H7 (cell line): Measurements from ENCODE around the gene MZT2A. TPM values are rescaled to one million over a fixed set of nuclear protein-coding genes. Genes with fewer than 3 reads are reported as not detected.
"Not testable (repeated sequence)": the region's sequence is repeated elsewhere in the genome, so short reads cannot be mapped to it uniquely, and the experiment has no call there.

Experiments used
- DNase-seq: peaks from one replicate; pipeline ENCODE4 v3.0.0; 2012
- H3K27me3 ChIP-seq: 2 replicates; pipeline ENCODE4 v1.6.0; 2011; ENCODE audit warnings: mild to moderate bottlenecking, low read length; ENCODE audit not compliant: control insufficient read depth, insufficient read depth
- H3K36me3 ChIP-seq: replicated peaks from 2 replicates; pipeline ENCODE4 v1.5.1; 2011; ENCODE audit warnings: low read length; ENCODE audit not compliant: control insufficient read depth, insufficient read depth
- H3K4me3 ChIP-seq: 2 replicates; pipeline ENCODE4 v1.5.1; 2011; ENCODE audit warnings: low read depth, mild to moderate bottlenecking, control low read depth, low read length, moderate library complexity; ENCODE audit not compliant: insufficient read depth
- total RNA-seq: library from RNA; depleted of rRNA; stranded (reverse); fragments of >200 nt; shearing (Covaris generic); gene quantifications from 2 replicates; pipeline ENCODE4 v1.2.3, GENCODE V29; 2014

MZT2A gene
- total RNA-seq, 1 experiment from 2014 or later, result 156 TPM

DNA sequence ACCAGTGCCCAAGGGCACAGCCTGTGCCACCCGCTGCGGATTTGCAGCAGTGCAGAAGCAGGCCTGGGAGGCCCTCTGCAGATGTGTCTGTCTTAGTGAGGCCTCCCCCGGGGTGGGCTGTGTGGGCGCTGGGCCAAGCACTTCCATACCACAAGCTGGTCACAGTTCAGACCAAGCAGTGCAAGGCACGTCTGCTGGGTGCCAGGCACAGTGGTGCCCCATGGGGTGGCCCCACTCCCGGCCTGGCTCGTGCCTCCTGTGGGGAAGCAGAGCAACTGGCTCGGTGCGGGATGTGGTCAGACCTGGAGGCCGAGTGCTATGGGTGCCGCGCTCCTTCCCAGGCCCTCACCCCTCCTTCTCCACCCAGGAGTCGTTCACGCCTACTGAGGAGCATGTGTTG, 23.0 kb upstream of the MZT2A start:
- not testable (repeated sequence) for H3K4me3 ChIP-seq, DNase-seq, H3K27me3 ChIP-seq

DNA sequence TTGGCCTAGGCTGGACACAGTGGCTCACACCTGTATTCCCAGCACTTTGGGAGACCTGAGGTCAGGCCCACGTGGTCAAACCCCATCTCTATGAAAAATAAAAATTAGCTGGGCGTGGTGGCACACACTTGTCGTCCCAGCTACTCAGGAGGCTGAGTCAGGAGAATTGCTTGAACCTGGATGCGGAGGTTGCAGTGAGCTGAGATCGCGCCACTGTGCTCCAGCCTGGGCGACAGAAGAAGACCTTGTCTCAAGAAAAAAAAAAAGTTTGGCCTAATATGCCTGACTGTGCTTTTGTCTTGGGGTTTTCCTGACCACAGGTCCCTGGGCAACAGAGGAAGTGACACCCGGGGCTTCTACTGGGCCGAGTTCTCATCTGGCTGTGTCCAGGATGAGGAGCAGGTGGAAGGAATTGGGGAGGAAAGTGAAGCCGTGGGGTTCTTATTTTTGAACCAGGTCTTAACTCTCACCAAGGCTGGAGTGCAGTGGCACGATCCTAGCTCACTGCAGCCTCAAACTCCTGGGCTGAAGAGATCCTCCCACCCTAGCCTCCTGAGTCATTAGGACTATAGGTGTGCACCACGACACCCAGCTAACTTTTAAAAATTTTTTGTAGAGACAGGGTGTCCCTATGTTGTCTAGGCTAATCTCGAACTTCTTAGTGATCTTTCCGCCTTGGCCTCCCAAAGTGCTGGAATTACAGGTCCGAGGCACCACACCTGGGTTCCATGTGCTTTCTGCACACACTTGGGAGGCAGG, 22.4 kb upstream of the MZT2A start:
- DNase-seq, H3K4me3 ChIP-seq, H3K27me3 ChIP-seq, H3K36me3 ChIP-seq: not testable (repeated sequence)

More for the DNA sequence above, 23.0 kb upstream of the MZT2A start:
- not testable (repeated sequence) for H3K36me3 ChIP-seq

DNA sequence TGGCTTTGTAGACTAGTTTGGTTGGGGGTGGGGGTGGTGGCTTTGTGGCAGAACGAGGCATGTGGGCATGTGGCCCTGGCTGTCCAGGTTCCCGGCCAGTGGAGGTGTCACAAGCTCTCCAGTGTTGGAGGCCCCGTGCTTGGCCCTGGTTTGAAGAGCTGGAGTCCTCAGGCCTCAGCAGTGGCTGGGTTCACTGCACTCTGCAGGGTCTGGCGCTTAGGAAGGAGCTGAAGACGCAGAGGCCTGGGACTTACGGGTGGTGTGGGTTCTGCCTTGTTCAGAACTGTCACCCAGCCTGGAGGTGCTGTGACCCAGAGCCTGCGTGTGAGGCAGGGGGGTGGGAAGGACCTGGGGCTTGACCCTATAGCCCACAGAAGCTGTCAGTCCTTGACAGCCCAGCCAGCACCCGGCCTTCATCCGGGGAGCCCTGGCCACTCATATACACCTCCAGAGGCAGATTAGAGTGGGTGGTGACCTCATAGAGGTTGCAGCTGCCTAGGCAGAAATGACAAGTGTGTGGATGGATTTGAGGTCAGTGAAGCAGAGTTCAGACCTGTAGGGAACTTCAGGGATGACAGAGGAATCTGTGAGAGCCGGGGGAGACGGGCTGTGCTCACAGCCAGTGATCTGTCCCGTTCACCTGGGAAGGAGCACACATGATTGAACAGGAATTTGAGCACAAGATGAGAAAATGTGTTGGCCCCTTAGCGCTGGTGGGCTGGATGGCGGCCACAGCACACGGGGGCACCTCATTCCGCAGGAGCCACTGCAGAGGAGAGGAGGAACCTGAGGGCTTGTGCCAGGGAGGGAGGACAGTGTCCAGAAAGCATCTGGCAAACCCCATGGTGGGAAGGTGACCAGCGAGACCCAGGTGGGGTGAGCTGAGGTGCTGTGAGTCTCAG, 20.0 kb upstream of the MZT2A start:
- DNase-seq, H3K36me3 ChIP-seq, H3K4me3 ChIP-seq, H3K27me3 ChIP-seq: not testable (repeated sequence)

DNA sequence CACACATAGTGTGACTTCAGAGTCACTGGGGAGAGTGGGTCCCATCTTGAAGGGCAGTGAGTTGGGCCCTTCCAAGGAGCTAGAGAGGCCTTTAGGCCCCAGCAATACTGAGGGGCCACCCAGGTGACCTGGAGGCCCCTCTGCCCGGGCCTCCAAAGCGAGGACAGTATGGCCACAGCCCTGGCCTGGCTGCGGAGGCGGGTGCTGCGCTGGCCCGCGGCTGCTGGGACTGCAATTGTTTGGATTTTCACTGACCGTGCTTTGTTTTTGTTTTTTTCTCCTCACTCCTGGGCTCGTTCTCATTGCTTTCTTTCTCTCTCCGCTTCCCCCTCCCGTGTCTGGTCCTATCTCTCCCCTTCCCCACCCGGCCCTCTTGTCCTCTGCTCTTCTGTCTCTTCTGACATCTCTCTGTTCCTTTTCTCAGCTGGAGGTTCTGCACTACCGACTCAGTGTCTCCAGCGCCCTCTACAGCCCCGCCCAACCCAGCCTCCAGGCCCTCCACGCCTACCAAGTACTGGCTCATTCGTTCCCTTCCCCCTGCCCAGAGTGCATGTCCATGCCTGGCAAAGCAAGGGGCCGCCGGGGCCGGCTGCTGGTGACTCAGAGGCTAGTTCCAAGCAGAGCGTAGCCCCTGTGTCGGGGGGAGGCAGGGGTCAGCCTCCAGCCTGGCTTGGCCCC, 19.2 kb upstream of the MZT2A start:
- H3K4me3 ChIP-seq, H3K36me3 ChIP-seq, H3K27me3 ChIP-seq: not testable (repeated sequence)
- peak; percentile 48 for DNase-seq

DNA sequence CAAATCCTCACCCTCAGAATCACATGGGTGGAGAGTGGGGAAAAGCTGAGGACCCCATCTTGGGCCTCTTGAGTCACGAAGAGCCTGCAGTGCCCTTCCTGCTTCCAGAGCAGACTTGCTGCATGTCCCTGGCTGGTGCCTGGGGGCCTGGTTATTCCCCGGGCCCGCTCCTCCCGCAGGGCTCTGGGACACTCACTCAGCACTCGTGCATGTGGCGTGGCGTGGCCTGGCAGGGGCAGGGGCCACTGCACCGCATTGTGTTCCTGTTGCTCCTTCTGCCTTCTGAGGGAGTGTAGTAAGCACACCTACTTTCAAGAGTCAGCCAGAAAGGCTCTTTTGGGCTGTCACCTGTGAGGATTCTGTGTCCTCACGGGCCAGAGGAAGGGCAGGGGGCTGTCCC, 17.4 kb upstream of the MZT2A start:
- H3K4me3 ChIP-seq, result no peak overlapping the region
- H3K27me3 ChIP-seq, result no peaks in the 10 kb centered on the region
- DNase-seq, result no peak
- H3K36me3 ChIP-seq, result peaks cover 14% of the 10 kb centered on the region

DNA sequence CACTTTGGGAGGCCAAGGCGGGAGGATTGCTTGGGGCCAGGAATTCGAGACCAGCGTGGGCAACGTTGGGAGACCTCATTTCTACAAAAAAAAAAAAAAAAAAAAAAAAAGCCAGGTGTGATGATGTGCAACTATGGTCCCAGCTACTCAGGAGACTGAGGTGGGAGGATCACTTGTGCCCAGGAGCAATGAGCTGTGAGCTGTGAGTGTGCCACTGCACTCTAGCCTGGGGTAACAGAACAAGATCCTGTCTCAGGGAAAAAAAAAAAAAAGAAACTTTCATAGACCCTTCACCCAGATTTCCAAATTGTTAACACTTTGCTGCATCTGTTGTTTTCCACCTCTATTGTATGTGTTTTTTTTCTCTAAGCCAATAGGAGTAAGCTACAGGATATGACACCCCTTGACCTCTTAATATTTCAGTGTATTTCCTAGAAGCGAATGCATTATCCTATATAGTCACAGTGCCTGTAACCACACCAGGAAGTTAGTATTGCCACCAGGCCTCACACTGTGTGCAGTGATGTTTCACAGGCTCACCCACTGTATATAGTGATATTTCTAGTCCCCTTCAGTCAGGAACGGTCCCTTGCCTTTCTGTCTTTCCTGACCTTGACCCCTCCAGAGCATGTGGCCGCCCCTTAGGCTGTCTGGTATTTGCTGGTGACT, 12.0 kb upstream of the MZT2A start:
- not testable (repeated sequence) for H3K4me3 ChIP-seq, DNase-seq, H3K27me3 ChIP-seq
- H3K36me3 ChIP-seq, result peaks cover 16% of the 10 kb centered on the region

DNA sequence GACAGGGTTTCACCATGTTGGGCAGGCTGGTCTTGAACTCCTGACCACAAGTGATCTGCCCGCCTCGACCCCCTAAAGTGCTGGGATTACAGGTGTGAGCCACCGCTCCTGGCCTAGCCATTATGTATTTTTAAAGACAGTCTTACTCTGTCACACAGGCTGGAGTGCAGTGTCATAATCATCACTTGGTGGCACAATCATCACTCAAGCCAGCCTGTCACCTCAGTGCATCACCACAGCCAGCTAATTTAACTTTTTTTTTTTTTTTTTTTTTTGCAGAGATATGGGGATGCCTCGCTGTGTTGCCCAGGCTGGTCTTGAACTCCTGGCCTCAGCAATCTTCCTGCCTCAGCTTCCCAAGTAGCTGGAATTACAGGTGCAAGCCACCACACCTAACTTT, 11.4 kb upstream of the MZT2A start:
- H3K36me3 ChIP-seq, result peaks cover 16% of the 10 kb centered on the region
- H3K4me3 ChIP-seq, H3K27me3 ChIP-seq, DNase-seq: not testable (repeated sequence)

DNA sequence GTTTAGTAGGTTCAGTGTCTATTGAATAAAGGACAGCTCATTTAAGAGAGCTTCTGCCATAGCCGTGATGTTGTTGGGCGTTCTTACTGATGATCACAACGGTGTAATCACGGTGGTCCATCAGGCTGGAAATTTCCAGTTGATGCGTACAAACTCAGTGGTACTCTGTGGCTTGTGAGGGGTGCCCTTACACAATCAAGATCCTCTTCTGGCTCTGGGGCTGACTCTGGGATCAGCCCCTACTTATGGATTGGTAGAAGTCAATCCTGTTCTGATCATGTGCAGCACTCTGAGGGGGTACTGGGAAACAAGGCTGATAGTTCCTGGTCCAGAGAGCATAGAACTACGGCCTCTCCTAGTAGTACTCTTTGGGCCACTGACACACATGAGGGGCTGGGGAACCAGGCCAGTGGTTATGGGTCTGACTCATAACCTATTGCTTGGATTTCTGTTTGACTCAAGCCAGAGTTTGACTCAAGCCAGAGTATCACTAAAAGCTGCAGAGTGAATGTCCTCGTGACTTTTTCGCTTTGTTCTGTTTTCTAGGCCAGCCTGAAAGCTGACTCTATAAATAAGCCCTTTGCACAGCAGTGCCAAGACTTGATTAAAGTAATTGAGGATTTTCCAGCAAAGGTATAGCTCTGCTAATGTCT, 6.2 kb upstream of the MZT2A start:
- not testable (repeated sequence) for H3K36me3 ChIP-seq, H3K4me3 ChIP-seq, H3K27me3 ChIP-seq, DNase-seq

DNA sequence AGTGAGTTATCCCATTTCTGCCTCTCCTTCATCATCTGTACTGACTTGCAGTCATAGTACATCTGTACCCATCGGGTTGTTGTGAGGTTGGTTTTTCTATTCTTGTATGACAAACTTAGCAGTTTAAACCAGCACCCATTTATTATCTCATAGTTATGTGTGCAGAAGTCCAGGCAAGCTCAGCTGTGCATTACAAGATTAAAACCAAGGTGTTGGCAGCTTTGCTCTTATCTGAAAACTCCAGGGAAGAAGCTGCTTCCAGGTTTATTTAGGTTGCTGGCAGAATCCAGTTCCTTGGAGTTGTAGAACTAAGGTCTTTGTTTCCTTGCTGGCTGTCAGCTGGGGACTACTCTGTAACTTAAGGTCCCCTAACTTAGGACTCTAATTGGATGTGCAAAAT, 3.3 kb upstream of the MZT2A start:
- not testable (repeated sequence) for DNase-seq, H3K27me3 ChIP-seq, H3K4me3 ChIP-seq, H3K36me3 ChIP-seq

DNA sequence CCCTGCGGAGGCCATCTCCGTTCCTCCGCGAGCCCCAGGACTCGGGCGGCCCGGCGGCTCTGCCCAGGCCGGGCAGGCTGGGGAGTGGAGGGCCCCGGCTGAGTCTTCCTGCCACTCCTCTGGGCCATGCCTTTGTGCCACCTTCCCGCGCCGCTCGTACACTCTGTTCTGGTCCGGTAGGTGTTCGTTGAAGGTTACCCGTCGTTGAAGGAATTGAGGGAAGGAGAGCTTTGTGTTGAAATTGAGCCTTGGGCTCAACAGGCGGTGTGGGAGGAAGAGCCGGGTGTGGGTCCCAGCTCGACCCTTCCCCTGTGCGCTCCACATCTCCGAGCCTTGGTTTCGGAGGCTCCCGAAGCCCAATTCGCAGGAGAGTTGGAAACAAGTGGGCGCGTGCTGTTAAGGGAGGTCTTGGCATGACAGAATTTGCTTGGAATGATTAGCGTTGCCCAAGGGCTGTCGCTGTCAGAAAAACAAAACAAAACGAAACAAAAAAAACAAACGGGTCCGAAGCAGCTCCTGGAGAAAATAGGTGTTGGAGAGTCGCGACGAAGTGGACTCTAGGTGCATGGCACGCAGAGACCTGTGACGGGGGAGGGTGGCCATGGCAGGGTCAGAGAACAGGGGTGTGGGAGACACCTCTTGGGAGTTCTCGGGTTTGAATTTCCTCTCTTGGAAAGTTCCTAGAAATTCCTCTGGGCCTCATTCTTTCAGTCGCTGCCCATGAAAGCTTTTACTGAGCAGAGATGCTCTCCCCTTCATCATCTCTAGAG, 1.2 kb upstream of the MZT2A start:
- Histone ChIP-seq H3K27me3 (no peaks in the 10 kb centered on the region), H3K36me3 (peaks cover 4% of the 10 kb centered on the region), H3K4me3 (peak overlapping the region; percentile 86)
- no peak for DNase-seq

DNA sequence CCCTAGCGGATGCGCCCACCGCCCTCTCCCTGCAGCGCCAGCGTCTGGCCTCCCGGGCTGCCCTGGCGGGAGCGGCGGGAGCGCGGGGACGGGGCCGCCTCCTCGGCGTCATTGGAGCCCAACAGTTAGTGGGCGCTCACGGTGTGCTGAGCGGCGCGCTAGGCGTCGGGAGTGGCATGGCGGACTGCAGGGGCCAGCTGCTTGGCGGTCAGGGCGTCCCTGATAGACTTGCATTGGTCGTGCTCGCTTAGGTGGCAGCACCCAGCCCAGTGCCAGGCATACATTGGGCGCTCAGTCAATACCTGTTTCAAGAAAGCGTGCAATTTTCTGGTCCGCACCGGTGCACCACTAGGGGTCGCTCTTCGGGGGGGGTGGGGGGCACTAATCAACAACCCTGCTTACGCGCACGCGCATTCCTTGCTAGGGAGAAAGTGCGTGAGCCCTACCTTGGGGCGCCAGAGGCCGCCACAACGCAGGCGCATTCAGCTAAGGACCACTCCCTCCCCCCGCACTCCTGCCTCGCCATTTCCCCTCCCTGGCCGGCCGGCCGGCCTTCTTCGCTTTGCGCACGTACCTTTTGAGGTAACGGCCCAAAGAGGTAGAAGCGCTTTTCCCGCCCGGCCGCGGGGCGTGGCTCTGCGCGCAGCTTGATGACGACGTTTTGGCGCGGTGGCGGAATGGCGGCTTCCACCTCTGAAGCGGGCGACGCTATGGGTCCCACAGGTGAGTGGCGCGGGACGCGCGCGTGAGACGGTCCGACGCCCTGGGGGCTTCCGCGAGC, 411 bp upstream of the MZT2A start:
- peak; percentile 99 for DNase-seq
- H3K4me3 ChIP-seq, result peak overlapping the region; percentile 86

DNA sequence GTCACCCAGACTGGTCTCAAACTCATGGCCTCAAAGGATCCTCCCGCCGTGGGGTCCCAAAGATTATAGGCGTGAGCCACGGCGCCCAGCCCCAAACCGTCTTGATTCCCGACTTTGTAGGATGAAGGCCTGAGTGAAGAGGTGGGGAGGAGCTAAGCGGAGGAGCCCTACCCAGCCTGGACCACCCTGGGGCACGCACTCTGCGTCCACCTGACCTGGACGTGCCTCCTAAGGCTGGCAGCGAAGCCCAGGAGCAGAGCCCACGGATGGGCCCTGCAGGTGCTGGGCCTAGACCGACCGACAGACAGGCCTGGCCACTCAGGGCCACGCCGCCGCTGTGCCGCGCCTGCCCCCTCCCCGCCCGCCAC, 744 bp downstream of the MZT2A start:
- not testable (repeated sequence) for H3K27me3 ChIP-seq, H3K36me3 ChIP-seq
- peak overlapping the region; percentile 41 for H3K4me3 ChIP-seq
- DNase-seq, result peak; percentile 49

More for the DNA sequence above, 411 bp upstream of the MZT2A start:
- Histone ChIP-seq H3K36me3 (peaks cover 4% of the 10 kb centered on the region), H3K27me3 (no peaks in the 10 kb centered on the region)
